IMR-90 (cell line): Measurements from ENCODE around the gene FLRT1. TPM values are rescaled to one million over a fixed set of nuclear protein-coding genes. Genes with fewer than 3 reads are reported as not detected.

Source experiments
- ATAC-seq: fragments of 200-7000 bp; cut with Tn5 transposase; 2 replicates; pipeline ENCODE4 v1.9.1; 2020; ENCODE audit warnings: low read depth, mild to moderate bottlenecking, moderate library complexity
- BruUV-seq: library from RNA; stranded (reverse); fragments of 400-500 nt; replicated peaks from 2 replicates; lab custom pipeline; 2021; lab: Mats Ljungman, UMichigan
- CTCF ChIA-PET: fragments of 300-600 bp; formaldehyde crosslinking; extraction: SDS; loops from one replicate; lab custom pipeline; 2021; ENCODE audit warnings: antibody characterized with exemption; lab: Yijun Ruan, JAX
- POLR2A ChIA-PET: fragments of 300-600 bp; sonication (Branson Sonifier 250); formaldehyde crosslinking; loops from one replicate; lab custom pipeline; 2022; ENCODE audit warnings: antibody characterized with exemption; ENCODE audit not compliant: unreplicated experiment; lab: Charles Lee
- DNase-seq: peaks from one replicate; pipeline ENCODE4 v3.0.0; 2013
- H2AFZ ChIP-seq: replicated peaks from 2 replicates; pipeline ENCODE3; 2013; ENCODE audit warnings: low read length, mild to moderate bottlenecking; ENCODE audit not compliant: poor library complexity
- H2AK5ac ChIP-seq: 2 replicates; pipeline ENCODE4 v1.6.1; 2013; ENCODE audit warnings: low read depth, low read length, inconsistent platforms
- H2AK9ac ChIP-seq: replicated peaks from 2 replicates; pipeline ENCODE3; 2013; ENCODE audit warnings: mild to moderate bottlenecking, low read depth, low read length, moderate library complexity; ENCODE audit not compliant: poor library complexity
- H2BK120ac ChIP-seq: 2 replicates; pipeline ENCODE4 v1.6.1; 2013; ENCODE audit warnings: low read depth, low read length, inconsistent platforms
- H2BK15ac ChIP-seq: 3 replicates; pipeline ENCODE4 v1.6.1; 2013; ENCODE audit warnings: low read depth, low read length, inconsistent platforms
- H2BK20ac ChIP-seq: 2 replicates; pipeline ENCODE4 v1.6.1; 2013; ENCODE audit warnings: low read depth, mild to moderate bottlenecking, inconsistent platforms, low read length, moderate library complexity
- H2BK5ac ChIP-seq: 2 replicates; pipeline ENCODE4 v1.6.1; 2013; ENCODE audit warnings: mild to moderate bottlenecking, low read depth, low read length, inconsistent platforms; ENCODE audit not compliant: poor library complexity, severe bottlenecking
- H3K14ac ChIP-seq: replicated peaks from 2 replicates; pipeline ENCODE4 v1.6.1; 2013; ENCODE audit warnings: low read depth, low read length, inconsistent platforms
- H3K18ac ChIP-seq: 2 replicates; pipeline ENCODE4 v1.6.1; 2013; ENCODE audit warnings: low read depth, low read length, control low read depth
- H3K23ac ChIP-seq: 2 replicates; pipeline ENCODE4 v1.6.1; 2013; ENCODE audit warnings: low read depth, low read length, inconsistent platforms
- H3K27ac ChIP-seq: 2 replicates; pipeline ENCODE4 v1.5.1; 2013; ENCODE audit warnings: mild to moderate bottlenecking, control low read depth, low read length; ENCODE audit not compliant: insufficient read depth
- H3K27me3 ChIP-seq: 2 replicates; pipeline ENCODE4 v1.6.1; 2013; ENCODE audit warnings: low read length; ENCODE audit not compliant: control insufficient read depth, insufficient read depth
- H3K36me3 ChIP-seq: 2 replicates; pipeline ENCODE4 v1.6.1; 2013; ENCODE audit warnings: low read length, mixed read lengths; ENCODE audit not compliant: control insufficient read depth, insufficient read depth
- H3K4ac ChIP-seq: 2 replicates; pipeline ENCODE4 v1.6.1; 2013; ENCODE audit warnings: low read depth, low read length, inconsistent platforms
- H3K4me1 ChIP-seq: 2 replicates; pipeline ENCODE4 v1.6.1; 2013; ENCODE audit warnings: low read length, mixed read lengths; ENCODE audit not compliant: control insufficient read depth, insufficient read depth
- H3K4me2 ChIP-seq: 2 replicates; pipeline ENCODE4 v1.6.1; 2013; ENCODE audit warnings: low read depth, mild to moderate bottlenecking, control low read depth, low read length, moderate library complexity
- H3K4me3 ChIP-seq: 2 replicates; pipeline ENCODE4 v1.5.1; 2013; ENCODE audit warnings: low read depth, mild to moderate bottlenecking, control low read depth, low read length, moderate library complexity; ENCODE audit not compliant: insufficient read depth
- H3K56ac ChIP-seq: 2 replicates; pipeline ENCODE4 v1.6.1; 2013; ENCODE audit warnings: low read length, inconsistent platforms; ENCODE audit not compliant: insufficient read depth; ENCODE audit errors: extremely low read depth
- H3K79me1 ChIP-seq, 2 experiments: 2 replicates each; pipeline ENCODE4 v1.6.1; 2013; ENCODE audit warnings: low read length in 2 of 2, inconsistent platforms in 1 of 2, low read depth in 1 of 2
- H3K9ac ChIP-seq: 2 replicates; pipeline ENCODE4 v1.6.1; 2013; ENCODE audit warnings: low read depth, low read length, control low read depth
- H3K9me1 ChIP-seq: 2 replicates; pipeline ENCODE4 v1.6.1; 2013; ENCODE audit warnings: low read length, inconsistent platforms; ENCODE audit not compliant: insufficient read depth
- H3K9me3 ChIP-seq: 2 replicates; pipeline ENCODE4 v1.6.1; 2013; ENCODE audit warnings: low read length; ENCODE audit not compliant: control insufficient read depth, insufficient read depth
- H4K20me1 ChIP-seq: 2 replicates; pipeline ENCODE4 v1.6.1; 2013; ENCODE audit warnings: low read length, inconsistent platforms; ENCODE audit not compliant: insufficient read depth
- H4K5ac ChIP-seq: 2 replicates; pipeline ENCODE4 v1.6.1; 2013; ENCODE audit warnings: mild to moderate bottlenecking, low read depth, low read length, control low read depth
- H4K8ac ChIP-seq, 2 experiments: 2 replicates each; pipeline ENCODE4 v1.6.1; 2013; ENCODE audit warnings: low read depth in 2 of 2, low read length in 2 of 2, control low read depth in 1 of 2, inconsistent platforms in 1 of 2
- H4K91ac ChIP-seq: 2 replicates; pipeline ENCODE4 v1.6.1; 2013; ENCODE audit warnings: low read depth, low read length, inconsistent platforms; ENCODE audit not compliant: insufficient read depth
- CEBPB ChIP-seq: IDR thresholded peaks from 2 replicates; pipeline ENCODE4 v1.6.1; 2012; ENCODE audit warnings: low read depth, low read length, improper control_type of control experiment
- CHD1 ChIP-seq: IDR thresholded peaks from 2 replicates; pipeline ENCODE4 v1.6.1; 2012; ENCODE audit warnings: low read depth, low read length, improper control_type of control experiment
- MAFK ChIP-seq: IDR thresholded peaks from 2 replicates; pipeline ENCODE4 v1.6.1; 2012; ENCODE audit warnings: low read depth, low read length, improper control_type of control experiment
- MAZ ChIP-seq: IDR thresholded peaks from 2 replicates; pipeline ENCODE4 v1.6.1; 2012; ENCODE audit warnings: low read depth, mild to moderate bottlenecking, low read length, improper control_type of control experiment, moderate library complexity, borderline replicate concordance
- MXI1 ChIP-seq: IDR thresholded peaks from 2 replicates; pipeline ENCODE4 v1.6.1; 2012; ENCODE audit warnings: low read depth, mild to moderate bottlenecking, low read length, moderate library complexity, borderline replicate concordance
- NFE2L2 ChIP-seq: fragments of 150-350 bp; IDR thresholded peaks from 2 replicates; pipeline ENCODE4 v1.6.1; 2016; ENCODE audit warnings: low read depth, mild to moderate bottlenecking, low read length
- POLR2A ChIP-seq: IDR thresholded peaks from 2 replicates; pipeline ENCODE4 v1.6.1; 2012; ENCODE audit warnings: mild to moderate bottlenecking, low read depth, low read length
- RAD21 ChIP-seq: IDR thresholded peaks from 2 replicates; pipeline ENCODE4 v1.6.1; 2012; ENCODE audit warnings: low read length, improper control_type of control experiment
- RFX5 ChIP-seq: IDR thresholded peaks from 2 replicates; pipeline ENCODE4 v1.8.0; 2012; ENCODE audit warnings: low read depth, mild to moderate bottlenecking, low read length, moderate library complexity
- WGBS, 2 experiments: methylation state at CpG; one replicate each; pipeline versions ENCODE4 v1.1.5 to v1.1.7; 2013; ENCODE audit warnings: missing lambda C conversion rate in 2 of 2; ENCODE audit not compliant: insufficient read length in 1 of 2; ENCODE audit errors: extremely low coverage in 2 of 2; 5-methylcytosine and 5-hydroxymethylcytosine counted together
- dilution Hi-C: fragments of 300-500 bp; cut with HindIII; formaldehyde crosslinking; loops from one replicate; pipeline ENCODE4 v1.14.3; 2018; ENCODE audit warnings: low sequenced_read_pairs; ENCODE audit not compliant: unreplicated experiment
- in situ Hi-C: fragments of 300-500 bp; cut with MboI; formaldehyde crosslinking; loops from 3 replicates; pipeline ENCODE4 v1.14.3; 2019; ENCODE audit warnings: low sequenced_read_pairs, inconsistent platforms, mixed read lengths
- intact Hi-C: fragments of 100-400 bp; cut with micrococcal nuclease; formaldehyde crosslinking; loops from 2 replicates; pipeline ENCODE4 v1.10.0; 2022
- polyA plus RNA-seq, 3 experiments: library from polyadenylated mRNA; depleted of rRNA; stranded (reverse); fragments of >200 nt; gene quantifications; 2 replicates each; pipeline ENCODE4 v1.2.3, GENCODE V29; 2012; ENCODE audit warnings: low replicate concordance in 1 of 3
- total RNA-seq: library from RNA; depleted of rRNA; stranded (reverse); fragments of >200 nt; gene quantifications from 2 replicates; pipeline ENCODE4 v1.2.3, GENCODE V29; 2012
- TF ChIP-seq, protein P1 (sequence below): conservative IDR thresholded peaks from 2 replicates; pipeline ENCODE4 v1.5.1; 2012; ENCODE audit warnings: mild to moderate bottlenecking, low read depth, low read length, improper control_type of control experiment
- TF ChIP-seq, protein P2 (sequence below): fragments of 150-350 bp; IDR thresholded peaks from 2 replicates; pipeline ENCODE4 v1.6.1; 2017; ENCODE audit warnings: mild to moderate bottlenecking, antibody characterized with exemption, low read length, low read depth

Gene FLRT1
- total and polyA plus RNA-seq, 2 of the 4 experiments (the other 2 are of a cell fraction): under 0.01 to 0.07 TPM

DNA sequence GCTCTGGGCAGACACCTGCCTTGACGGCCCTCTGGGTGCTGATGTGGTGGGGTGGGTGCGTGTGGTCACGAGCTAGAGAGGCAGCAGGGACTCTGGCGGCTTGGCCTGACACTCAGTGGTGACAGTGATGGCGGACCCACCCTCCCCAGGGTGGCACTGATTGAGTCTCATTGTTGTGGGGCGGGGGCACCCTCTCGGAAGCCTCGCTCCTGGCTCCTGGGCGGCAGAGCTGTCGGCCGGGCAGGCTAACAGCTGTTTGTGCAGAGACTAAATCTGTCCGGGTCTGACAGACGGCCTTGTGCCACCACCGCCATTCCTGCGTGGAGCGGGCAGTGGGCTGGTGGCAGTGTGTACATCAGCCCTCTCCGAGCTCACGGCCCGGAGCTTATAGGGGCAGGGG lies 15.6 kb downstream of the FLRT1 start:
- dilution Hi-C loops: no loop called here
- H3K23ac ChIP-seq: no peak overlapping the region
- H2BK15ac ChIP-seq: no peak overlapping the region
- H3K9me3 ChIP-seq: no peaks in the 10 kb centered on the region
- in situ Hi-C loops: no loop called here
- ChIA-PET CTCF (no interaction called here), POLR2A (no interaction called here)
- no peaks in the 10 kb centered on the region; the same call in 1 of the 2 replicates for H3K27me3 ChIP-seq
- H3K79me1 ChIP-seq: no peaks in the 10 kb centered on the region
- no peak overlapping the region for H2BK5ac ChIP-seq
- BruUV-seq: no TSS peak
- H2BK20ac ChIP-seq: no peak overlapping the region
- TF ChIP-seq, protein P1, sequence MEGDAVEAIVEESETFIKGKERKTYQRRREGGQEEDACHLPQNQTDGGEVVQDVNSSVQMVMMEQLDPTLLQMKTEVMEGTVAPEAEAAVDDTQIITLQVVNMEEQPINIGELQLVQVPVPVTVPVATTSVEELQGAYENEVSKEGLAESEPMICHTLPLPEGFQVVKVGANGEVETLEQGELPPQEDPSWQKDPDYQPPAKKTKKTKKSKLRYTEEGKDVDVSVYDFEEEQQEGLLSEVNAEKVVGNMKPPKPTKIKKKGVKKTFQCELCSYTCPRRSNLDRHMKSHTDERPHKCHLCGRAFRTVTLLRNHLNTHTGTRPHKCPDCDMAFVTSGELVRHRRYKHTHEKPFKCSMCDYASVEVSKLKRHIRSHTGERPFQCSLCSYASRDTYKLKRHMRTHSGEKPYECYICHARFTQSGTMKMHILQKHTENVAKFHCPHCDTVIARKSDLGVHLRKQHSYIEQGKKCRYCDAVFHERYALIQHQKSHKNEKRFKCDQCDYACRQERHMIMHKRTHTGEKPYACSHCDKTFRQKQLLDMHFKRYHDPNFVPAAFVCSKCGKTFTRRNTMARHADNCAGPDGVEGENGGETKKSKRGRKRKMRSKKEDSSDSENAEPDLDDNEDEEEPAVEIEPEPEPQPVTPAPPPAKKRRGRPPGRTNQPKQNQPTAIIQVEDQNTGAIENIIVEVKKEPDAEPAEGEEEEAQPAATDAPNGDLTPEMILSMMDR: no peak
- TF ChIP-seq CHD1 (no peak), MXI1 (no peak), MAFK (no peak), CEBPB (no peak), NFE2L2 (no peak), RAD21 (no peak), MAZ (no peak), POLR2A (no peak), RFX5 (no peak)
- TF ChIP-seq, protein P2, sequence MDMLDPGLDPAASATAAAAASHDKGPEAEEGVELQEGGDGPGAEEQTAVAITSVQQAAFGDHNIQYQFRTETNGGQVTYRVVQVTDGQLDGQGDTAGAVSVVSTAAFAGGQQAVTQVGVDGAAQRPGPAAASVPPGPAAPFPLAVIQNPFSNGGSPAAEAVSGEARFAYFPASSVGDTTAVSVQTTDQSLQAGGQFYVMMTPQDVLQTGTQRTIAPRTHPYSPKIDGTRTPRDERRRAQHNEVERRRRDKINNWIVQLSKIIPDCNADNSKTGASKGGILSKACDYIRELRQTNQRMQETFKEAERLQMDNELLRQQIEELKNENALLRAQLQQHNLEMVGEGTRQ: no peak
- H4K91ac ChIP-seq: no peak overlapping the region
- 94% methylated on average over 13 of the region's 19 CpGs; no CpG with 5 or more reads in 1 of the 2 experiments for WGBS, 2 experiments
- no peak overlapping the region for H2AK5ac ChIP-seq
- no peak overlapping the region for H3K18ac ChIP-seq
- DNase-seq (no peak), ATAC-seq (no peak)
- H3K27ac ChIP-seq: no peak overlapping the region
- peak overlapping the region; percentile 72 for H2AK9ac ChIP-seq
- 0 out of 2 replicates have a peak, but pooled peaks cover 6% of the 10 kb centered on the region for H4K20me1 ChIP-seq
- peaks cover 2% of the 10 kb centered on the region; the same call in 1 of the 2 replicates for H3K4me1 ChIP-seq
- H3K9ac ChIP-seq: no peak overlapping the region
- H4K5ac ChIP-seq: no peak overlapping the region
- H3K36me3 ChIP-seq: no peaks in the 10 kb centered on the region
- H2AFZ ChIP-seq: no peak overlapping the region
- intact Hi-C loops: no loop called here
- H2BK120ac ChIP-seq: no peak overlapping the region
- no peak overlapping the region for H3K4me3 ChIP-seq
- no peak overlapping the region for H3K4me2 ChIP-seq
- H4K8ac ChIP-seq: no peak overlapping the region
- no peak overlapping the region for H3K56ac ChIP-seq
- H3K14ac ChIP-seq: no peak overlapping the region
- no peak overlapping the region for H3K4ac ChIP-seq
- H3K9me1 ChIP-seq: no peaks in the 10 kb centered on the region
